Measurements from ENCODE around the gene ZNF384. TPM values are rescaled to one million over a fixed set of nuclear protein-coding genes. Genes with fewer than 3 reads are reported as not detected.
"Not testable (repeated sequence)": the region's sequence is repeated elsewhere in the genome, so short reads cannot be mapped to it uniquely, and the experiment has no call there.

ZNF384 gene
- total RNA-seq, 2 donors from 2014 or later, result 23.8 to 33.3 TPM

- no peak for TF ChIP-seq CTCF (IDR thresholded peaks at IDR 0.05)
- Histone ChIP-seq H3K4me1 (no peaks in the 10 kb centered on the region), H3K27ac (no peak overlapping the region), H3K9me3 (no peaks in the 10 kb centered on the region), H3K27me3 (no peaks in the 10 kb centered on the region), H3K4me3 (no peak overlapping the region), H3K36me3 (no peaks in the 10 kb centered on the region)
- no peak for DNase-seq (ENCODE audit: low spot score)
Measured at GRCh38 chr12:6716874-6717437, 27.8 kb upstream of the ZNF384 start.

GRCh38 chr12:6716031-6716873 is 27.1 kb upstream of the ZNF384 start:
- H3K4me3 ChIP-seq; H3K4me1 ChIP-seq; DNase-seq (ENCODE audit: low spot score); H3K27ac ChIP-seq; H3K9me3 ChIP-seq; H3K36me3 ChIP-seq; H3K27me3 ChIP-seq: not testable (repeated sequence)

- DNase-seq (ENCODE audit: low spot score), result no peak
- Histone ChIP-seq H3K36me3 (no peaks in the 10 kb centered on the region), H3K4me1 (no peaks in the 10 kb centered on the region), H3K27ac (no peak overlapping the region), H3K27me3 (peaks cover 0 to 2% of the 10 kb centered on the region in 2 donors), H3K4me3 (no peak overlapping the region), H3K9me3 (no peaks in the 10 kb centered on the region)
- TF ChIP-seq CTCF (IDR thresholded peaks at IDR 0.05), result no peak
Measured at GRCh38 chr12:6708960-6709394, 19.8 kb upstream of the ZNF384 start.

GRCh38 chr12:6708351-6708750 is 19.2 kb upstream of the ZNF384 start:
- H3K36me3 ChIP-seq; H3K9me3 ChIP-seq; DNase-seq (ENCODE audit: low spot score); H3K4me3 ChIP-seq; H3K27me3 ChIP-seq; H3K4me1 ChIP-seq; H3K27ac ChIP-seq: not testable (repeated sequence)

GRCh38 chr12:6703631-6704030 is 14.5 kb upstream of the ZNF384 start:
- Histone ChIP-seq H3K9me3 (no peaks in the 10 kb centered on the region), H3K36me3 (no peaks in the 10 kb centered on the region), H3K4me3 (no peak overlapping the region), H3K27ac (no peak overlapping the region), H3K4me1 (peaks cover 0 to 18% of the 10 kb centered on the region in 2 donors), H3K27me3 (peaks cover 11 to 27% of the 10 kb centered on the region in 2 donors)
- DNase-seq (ENCODE audit: low spot score), result no peak
- no peak for TF ChIP-seq CTCF (IDR thresholded peaks at IDR 0.05)

- H3K4me1 ChIP-seq, result peaks cover 0 to 18% of the 10 kb centered on the region in 2 donors
- H3K27ac ChIP-seq, result no peak overlapping the region
- no peak for TF ChIP-seq CTCF (IDR thresholded peaks at IDR 0.05)
- H3K9me3 ChIP-seq, result no peaks in the 10 kb centered on the region
- peaks cover 11 to 28% of the 10 kb centered on the region in 2 donors for H3K27me3 ChIP-seq
- no peak for DNase-seq (ENCODE audit: low spot score)
- H3K4me3 ChIP-seq, result peak overlapping the region in 1 of 2 donors; percentile 53
- H3K36me3 ChIP-seq, result no peaks in the 10 kb centered on the region
Measured at GRCh38 chr12:6701078-6701768, 12.0 kb upstream of the ZNF384 start.

All from right atrium auricular region (tissue), 2 donors.